Trophoblast cell (in vitro differentiated cells and primary cell): ENCODE measurements around the gene PPRC1.

ENCODE experiments used
- DNase-seq, 2 donors: peaks; one replicate each; pipeline ENCODE4 v3.0.0-alpha.2; 2016
- H2AFZ ChIP-seq: 2 replicates; pipeline ENCODE4 v1.6.1; 2013; ENCODE audit warnings: low read length, moderate library complexity, mild to moderate bottlenecking; ENCODE audit not compliant: insufficient read depth, poor library complexity
- H2AK5ac ChIP-seq: 2 replicates; pipeline ENCODE4 v1.6.1; 2013; ENCODE audit warnings: mild to moderate bottlenecking, low read length
- H2BK120ac ChIP-seq: 2 replicates; pipeline ENCODE4 v1.6.1; 2013; ENCODE audit warnings: low read length, mild to moderate bottlenecking, moderate library complexity; ENCODE audit not compliant: insufficient read depth, poor library complexity
- H2BK12ac ChIP-seq: 2 replicates; pipeline ENCODE4 v1.6.1; 2013; ENCODE audit warnings: mild to moderate bottlenecking, low read length, moderate library complexity
- H2BK5ac ChIP-seq: 2 replicates; pipeline ENCODE4 v1.6.1; 2013; ENCODE audit warnings: low read length, low read depth, moderate library complexity, mild to moderate bottlenecking; ENCODE audit not compliant: poor library complexity
- H3K14ac ChIP-seq: 2 replicates; pipeline ENCODE4 v1.6.1; 2013; ENCODE audit warnings: mild to moderate bottlenecking, low read length
- H3K18ac ChIP-seq: 2 replicates; pipeline ENCODE4 v1.6.1; 2013; ENCODE audit warnings: mild to moderate bottlenecking, low read length
- H3K23ac ChIP-seq: 2 replicates; pipeline ENCODE4 v1.6.1; 2013; ENCODE audit warnings: low read length
- H3K27ac ChIP-seq: 2 replicates; pipeline ENCODE4 v1.5.1; 2013; ENCODE audit warnings: low read depth, mild to moderate bottlenecking, inconsistent platforms, low read length, moderate library complexity
- H3K27me3 ChIP-seq: 2 replicates; pipeline ENCODE4 v1.6.1; 2013; ENCODE audit warnings: inconsistent platforms, mild to moderate bottlenecking, low read length, moderate library complexity; ENCODE audit not compliant: insufficient read depth
- H3K36me3 ChIP-seq, 2 experiments: 1 replicate in 1 of 2; 2 replicates in 1 of 2; pipeline ENCODE4 v1.6.1; 2013; ENCODE audit warnings: low read length in 2 of 2, mild to moderate bottlenecking in 2 of 2, moderate library complexity in 1 of 2; ENCODE audit not compliant: insufficient read depth in 2 of 2, control insufficient read depth in 1 of 2
- H3K4ac ChIP-seq: 2 replicates; pipeline ENCODE4 v1.6.1; 2013; ENCODE audit warnings: low read depth, mild to moderate bottlenecking, low read length, moderate library complexity
- H3K4me1 ChIP-seq, 2 experiments: 1 replicate in 1 of 2; 2 replicates in 1 of 2; pipeline ENCODE4 v1.6.1; 2013; ENCODE audit warnings: low read length in 2 of 2, mild to moderate bottlenecking in 2 of 2, moderate library complexity in 1 of 2; ENCODE audit not compliant: insufficient read depth in 2 of 2, control insufficient read depth in 1 of 2
- H3K4me2 ChIP-seq: 2 replicates; pipeline ENCODE4 v1.6.1; 2013; ENCODE audit warnings: inconsistent platforms, mild to moderate bottlenecking, low read length, moderate library complexity
- H3K4me3 ChIP-seq: 2 replicates; pipeline ENCODE4 v1.5.1; 2013; ENCODE audit warnings: mild to moderate bottlenecking, low read depth, low read length, inconsistent platforms
- H3K79me1 ChIP-seq: one replicate; pipeline ENCODE4 v1.6.1; 2013; ENCODE audit warnings: low read length
- H3K79me2 ChIP-seq: 2 replicates; pipeline ENCODE4 v1.6.1; 2013; ENCODE audit warnings: low read length, mild to moderate bottlenecking; ENCODE audit not compliant: control insufficient read depth, insufficient read depth, poor library complexity
- H3K9ac ChIP-seq: 2 replicates; pipeline ENCODE4 v1.6.1; 2013; ENCODE audit warnings: mild to moderate bottlenecking, low read length
- H3K9me3 ChIP-seq: 2 replicates; pipeline ENCODE4 v1.6.1; 2013; ENCODE audit warnings: low read depth, mild to moderate bottlenecking, control low read depth, inconsistent platforms, low read length; ENCODE audit not compliant: insufficient read depth
- H4K12ac ChIP-seq: 2 replicates; pipeline ENCODE4 v1.6.1; 2013; ENCODE audit warnings: low read depth, mild to moderate bottlenecking, low read length, moderate library complexity
- H4K8ac ChIP-seq: 2 replicates; pipeline ENCODE4 v1.6.1; 2013; ENCODE audit warnings: low read depth, mild to moderate bottlenecking, low read length, moderate library complexity
- H4K91ac ChIP-seq: one replicate; pipeline ENCODE4 v1.6.1; 2013; ENCODE audit warnings: low read depth, mild to moderate bottlenecking, low read length, moderate library complexity
- WGBS: extraction: QIAGEN DNeasy Blood & Tissue Kit; methylation state at CpG from one replicate; pipeline ENCODE4 v1.1.7; 2013; ENCODE audit warnings: missing lambda C conversion rate; ENCODE audit not compliant: insufficient read length, insufficient coverage; ENCODE audit errors: extremely low coverage; 5-methylcytosine and 5-hydroxymethylcytosine counted together

The PPRC1 gene

GRCh38 chr10:102151774-102152544, 19.1 kb downstream of the PPRC1 start, which contains the start of gene NOLC1:
TSS of gene NOLC1 (plus strand) at chr10:102152389. CDS start at chr10:102152411, 22 bp downstream.
- Histone ChIP-seq H3K27me3 (no peaks in the 10 kb centered on the region), H3K14ac (peak within 1 kb of the TSS; percentile 86), H3K4me1 (peaks cover 8 to 11% of the 10 kb centered on the region in 2 experiments), H2BK120ac (peak within 1 kb of the TSS; percentile 31), H3K4ac (peak within 1 kb of the TSS; percentile 80), H2BK12ac (no peak within 1 kb of the TSS), H3K36me3 (peaks cover 25 to 43% of the 10 kb centered on the region in 2 experiments), H3K9me3 (no peaks in the 10 kb centered on the region), H3K27ac (peak within 1 kb of the TSS; percentile 82), H2AK5ac (peak within 1 kb of the TSS; percentile 1), H4K8ac (peak within 1 kb of the TSS; percentile 88), H4K91ac (peak within 1 kb of the TSS; percentile 74), H3K4me3 (peak within 1 kb of the TSS; percentile 97), H3K79me1 (peaks cover 5% of the 10 kb centered on the region), H2BK5ac (peak within 1 kb of the TSS; percentile 38), H3K23ac (no peak within 1 kb of the TSS), H4K12ac (peak within 1 kb of the TSS; percentile 47), H3K9ac (peak within 1 kb of the TSS; percentile 91), H3K18ac (peak within 1 kb of the TSS; percentile 52), H2AFZ (peak within 1 kb of the TSS; percentile 48), H3K79me2 (peaks cover 10% of the 10 kb centered on the region), H3K4me2 (peak within 1 kb of the TSS; percentile 70)
- peak; percentile 100 for DNase-seq
- no CpG with 5 or more reads among the region's 59 CpGs for WGBS

- H2BK12ac ChIP-seq: no peak overlapping the region
- H3K4ac ChIP-seq: peak overlapping the region; percentile 70
- H3K18ac ChIP-seq: peak overlapping the region; percentile 52
- H4K91ac ChIP-seq: peak overlapping the region; percentile 74
- H2AFZ ChIP-seq: peak overlapping the region; percentile 48
- H3K4me2 ChIP-seq: peak overlapping the region; percentile 67
- H2BK5ac ChIP-seq: peak overlapping the region; percentile 38
- peak overlapping the region; percentile 97 for H3K4me3 ChIP-seq
- peaks cover 5% of the 10 kb centered on the region for H3K79me1 ChIP-seq
- H3K14ac ChIP-seq: peak overlapping the region; percentile 86
- peak overlapping the region; percentile 1 for H2AK5ac ChIP-seq
- peak overlapping the region; percentile 47 for H3K27ac ChIP-seq
- DNase-seq: peak in 1 of 2 donors; percentile 20
- peaks cover 8 to 11% of the 10 kb centered on the region in 2 experiments for H3K4me1 ChIP-seq
- no peaks in the 10 kb centered on the region for H3K27me3 ChIP-seq
- H4K8ac ChIP-seq: peak overlapping the region; percentile 88
- peaks cover 25 to 43% of the 10 kb centered on the region in 2 experiments for H3K36me3 ChIP-seq
- peaks cover 10% of the 10 kb centered on the region for H3K79me2 ChIP-seq
- H3K23ac ChIP-seq: no peak overlapping the region
- peak overlapping the region; percentile 91 for H3K9ac ChIP-seq
- peak overlapping the region; percentile 47 for H4K12ac ChIP-seq
- H3K9me3 ChIP-seq: no peaks in the 10 kb centered on the region
- no CpG with 5 or more reads among the region's 19 CpGs for WGBS
- peak overlapping the region; percentile 31 for H2BK120ac ChIP-seq
Observed at GRCh38 chr10:102152545-102152890, 19.7 kb downstream of the PPRC1 start.

- H3K14ac ChIP-seq: no peak overlapping the region
- no peak overlapping the region for H2BK120ac ChIP-seq
- H3K18ac ChIP-seq: no peak overlapping the region
- no peak overlapping the region for H4K8ac ChIP-seq
- no peak overlapping the region for H4K91ac ChIP-seq
- no CpG with 5 or more reads among the region's 5 CpGs for WGBS
- H2AFZ ChIP-seq: no peak overlapping the region
- H3K23ac ChIP-seq: no peak overlapping the region
- no peaks in the 10 kb centered on the region for H3K9me3 ChIP-seq
- no peak overlapping the region for H2BK12ac ChIP-seq
- DNase-seq: peak in 1 of 2 donors; percentile 9
- peaks cover 5% of the 10 kb centered on the region for H3K79me1 ChIP-seq
- peaks cover 28 to 48% of the 10 kb centered on the region in 2 experiments for H3K36me3 ChIP-seq
- H3K27ac ChIP-seq: no peak overlapping the region
- H4K12ac ChIP-seq: no peak overlapping the region
- peaks cover 10% of the 10 kb centered on the region for H3K79me2 ChIP-seq
- H3K4me1 ChIP-seq: peaks cover 8 to 11% of the 10 kb centered on the region in 2 experiments
- peak overlapping the region; percentile 67 for H3K4me2 ChIP-seq
- no peak overlapping the region for H2BK5ac ChIP-seq
- H2AK5ac ChIP-seq: no peak overlapping the region
- no peak overlapping the region for H3K4me3 ChIP-seq
- peak overlapping the region; percentile 42 for H3K9ac ChIP-seq
- no peaks in the 10 kb centered on the region for H3K27me3 ChIP-seq
- H3K4ac ChIP-seq: peak overlapping the region; percentile 80
Observed at GRCh38 chr10:102153093-102153620, 20.3 kb downstream of the PPRC1 start.

GRCh38 chr10:102154466-102155116, 21.8 kb downstream of the PPRC1 start:
- WGBS: no CpG with 5 or more reads among the region's 11 CpGs
- Histone ChIP-seq H4K8ac (no peak overlapping the region), H3K14ac (no peak overlapping the region), H3K36me3 (peaks cover 24 to 43% of the 10 kb centered on the region in 2 experiments), H3K4me2 (no peak overlapping the region), H3K23ac (no peak overlapping the region), H3K4me3 (no peak overlapping the region), H2BK120ac (no peak overlapping the region), H3K79me2 (peaks cover 10% of the 10 kb centered on the region), H2BK12ac (no peak overlapping the region), H3K27ac (no peak overlapping the region), H4K91ac (no peak overlapping the region), H2AK5ac (no peak overlapping the region), H3K18ac (no peak overlapping the region), H3K9ac (no peak overlapping the region), H3K79me1 (peaks cover 5% of the 10 kb centered on the region), H2AFZ (no peak overlapping the region), H3K27me3 (no peaks in the 10 kb centered on the region), H2BK5ac (no peak overlapping the region), H3K9me3 (no peaks in the 10 kb centered on the region), H3K4ac (peak overlapping the region; percentile 85), H4K12ac (no peak overlapping the region), H3K4me1 (peaks cover 8 to 11% of the 10 kb centered on the region in 2 experiments)
- DNase-seq: peak; percentile 82 to 90
